Activated CD8-positive, alpha-beta T cell treated with anti-CD3 and anti-CD28 coated beads, Interleukin-2, amount 10 ng/mL, durations not matched to agents 7 days and 5 days (primary cell): ENCODE measurements around the gene MLEC. TPM values are rescaled to one million over a fixed set of nuclear protein-coding genes. Genes with fewer than 3 reads are reported as not detected.

Experiments used
- ATAC-seq: fragments of 150-1000 bp; cut with Tn5 transposase; one replicate; pipeline ENCODE4 v1.10.0; 2021; ENCODE audit warnings: moderate library complexity
- CTCF ChIA-PET: fragments of 350-600 bp; sonication (Branson Sonifier 250); formaldehyde crosslinking; loops from one replicate; lab custom pipeline; 2021; ENCODE audit warnings: antibody characterized with exemption; lab: Charles Lee
- POLR2A ChIA-PET: fragments of 350-600 bp; sonication (Branson Sonifier 250); formaldehyde crosslinking; loops from one replicate; lab custom pipeline; 2021; ENCODE audit warnings: antibody characterized with exemption; lab: Charles Lee
- DNase-seq: peaks from one replicate; pipeline ENCODE4 v3.0.0-alpha.2; 2020
- H3K27ac Mint-ChIP-seq: one replicate; pipeline ENCODE4 v1.8.0; 2021; ENCODE audit warnings: mild to moderate bottlenecking, mixed read lengths
- H3K27me3 Mint-ChIP-seq: one replicate; pipeline ENCODE4 v1.8.0; 2021; ENCODE audit warnings: low read depth, mixed read lengths
- H3K36me3 Mint-ChIP-seq: one replicate; pipeline ENCODE4 v1.8.0; 2021; ENCODE audit warnings: low read depth, mixed read lengths
- H3K4me1 Mint-ChIP-seq: one replicate; pipeline ENCODE4 v1.8.0; 2021; ENCODE audit warnings: low read depth, mixed read lengths
- H3K4me3 Mint-ChIP-seq: one replicate; pipeline ENCODE4 v1.8.0; 2021; ENCODE audit warnings: mild to moderate bottlenecking, mixed read lengths
- H3K9me3 Mint-ChIP-seq: one replicate; pipeline ENCODE4 v1.8.0; 2022; ENCODE audit warnings: mixed read lengths; ENCODE audit not compliant: insufficient read depth
- total RNA-seq, 2 experiments: library from RNA; stranded (reverse); gene quantifications; one replicate each; pipeline ENCODE4 v1.2.3, GENCODE V29; 2021

The MLEC gene
- total RNA-seq, 2 experiments from 2014 or later, result 95.0 to 102 TPM

DNA sequence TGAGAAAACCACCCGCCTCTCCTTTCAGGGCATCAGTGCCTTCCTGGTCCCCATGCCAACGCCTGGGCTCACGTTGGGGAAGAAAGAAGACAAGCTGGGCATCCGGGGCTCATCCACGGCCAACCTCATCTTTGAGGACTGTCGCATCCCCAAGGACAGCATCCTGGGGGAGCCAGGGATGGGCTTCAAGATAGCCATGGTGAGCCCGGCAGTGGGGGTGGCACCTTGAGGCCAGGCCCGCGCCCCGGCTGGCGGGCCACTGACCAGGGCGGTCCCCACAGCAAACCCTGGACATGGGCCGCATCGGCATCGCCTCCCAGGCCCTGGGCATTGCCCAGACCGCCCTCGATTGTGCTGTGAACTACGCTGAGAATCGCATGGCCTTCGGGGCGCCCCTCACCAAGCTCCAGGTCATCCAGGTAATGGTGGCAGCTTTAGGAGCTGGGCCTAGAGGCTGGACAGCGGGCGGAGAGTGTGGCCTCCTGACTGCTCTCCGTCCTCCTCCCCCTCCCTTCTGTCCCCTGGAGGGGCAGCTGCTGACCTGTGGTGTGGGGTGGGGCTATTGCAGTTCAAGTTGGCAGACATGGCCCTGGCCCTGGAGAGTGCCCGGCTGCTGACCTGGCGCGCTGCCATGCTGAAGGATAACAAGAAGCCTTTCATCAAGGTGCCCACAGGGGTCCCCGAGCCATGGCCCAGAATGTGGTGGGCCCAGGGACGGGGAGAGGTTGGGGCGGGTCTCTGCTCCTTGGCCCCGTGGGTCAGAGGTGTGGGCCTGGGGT lies 51.5 kb downstream of the MLEC start:
- ATAC-seq, result no peak

DNA sequence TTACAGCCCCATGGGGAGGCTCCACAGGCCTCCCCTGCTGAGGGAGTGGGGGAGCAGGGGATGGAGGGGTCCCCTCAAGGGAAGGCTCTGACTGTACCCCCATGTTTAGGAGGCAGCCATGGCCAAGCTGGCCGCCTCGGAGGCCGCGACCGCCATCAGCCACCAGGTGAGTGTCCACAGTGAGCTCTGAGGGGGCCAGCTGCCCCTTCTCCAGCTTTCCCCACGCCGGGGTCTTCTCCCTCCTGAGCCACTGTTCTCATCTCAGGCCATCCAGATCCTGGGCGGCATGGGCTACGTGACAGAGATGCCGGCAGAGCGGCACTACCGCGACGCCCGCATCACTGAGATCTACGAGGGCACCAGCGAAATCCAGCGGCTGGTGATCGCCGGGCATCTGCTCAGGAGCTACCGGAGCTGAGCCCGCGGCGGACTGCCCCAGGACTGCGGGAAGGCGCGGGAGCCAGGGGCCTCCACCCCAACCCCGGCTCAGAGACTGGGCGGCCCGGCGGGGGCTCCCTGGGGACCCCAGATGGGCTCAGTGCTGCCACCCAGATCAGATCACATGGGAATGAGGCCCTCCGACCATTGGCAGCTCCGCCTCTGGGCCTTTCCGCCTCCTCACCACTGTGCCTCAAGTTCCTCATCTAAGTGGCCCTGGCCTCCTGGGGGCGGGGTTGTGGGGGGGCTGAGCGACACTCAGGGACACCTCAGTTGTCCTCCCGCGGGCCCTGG lies 52.2 kb downstream of the MLEC start:
- Mint-ChIP-seq H3K9me3 (no peaks in the 10 kb centered on the region), H3K4me1 (no peaks in the 10 kb centered on the region), H3K27ac (no peak overlapping the region), H3K27me3 (no peaks in the 10 kb centered on the region), H3K36me3 (no peaks in the 10 kb centered on the region), H3K4me3 (no peak overlapping the region)
- DNase-seq (no peak), ATAC-seq (no peak)
- CTCF ChIA-PET, result no interaction called here
- POLR2A ChIA-PET, result interaction anchor here (0.6 kb wide), 1 partner anchor 1955 kb away, joined by 3 read pairs; no protein-coding TSS in a partner anchor

More for the DNA sequence above, 51.5 kb downstream of the MLEC start:
- H3K4me3 Mint-ChIP-seq, result no peak overlapping the region
- no peak for DNase-seq
- H3K27me3 Mint-ChIP-seq, result no peaks in the 10 kb centered on the region
- no peaks in the 10 kb centered on the region for H3K4me1 Mint-ChIP-seq
- no peak overlapping the region for H3K27ac Mint-ChIP-seq
- CTCF ChIA-PET, result no interaction called here
- no peaks in the 10 kb centered on the region for H3K36me3 Mint-ChIP-seq
- H3K9me3 Mint-ChIP-seq, result no peaks in the 10 kb centered on the region
- POLR2A ChIA-PET, result no interaction called here

DNA sequence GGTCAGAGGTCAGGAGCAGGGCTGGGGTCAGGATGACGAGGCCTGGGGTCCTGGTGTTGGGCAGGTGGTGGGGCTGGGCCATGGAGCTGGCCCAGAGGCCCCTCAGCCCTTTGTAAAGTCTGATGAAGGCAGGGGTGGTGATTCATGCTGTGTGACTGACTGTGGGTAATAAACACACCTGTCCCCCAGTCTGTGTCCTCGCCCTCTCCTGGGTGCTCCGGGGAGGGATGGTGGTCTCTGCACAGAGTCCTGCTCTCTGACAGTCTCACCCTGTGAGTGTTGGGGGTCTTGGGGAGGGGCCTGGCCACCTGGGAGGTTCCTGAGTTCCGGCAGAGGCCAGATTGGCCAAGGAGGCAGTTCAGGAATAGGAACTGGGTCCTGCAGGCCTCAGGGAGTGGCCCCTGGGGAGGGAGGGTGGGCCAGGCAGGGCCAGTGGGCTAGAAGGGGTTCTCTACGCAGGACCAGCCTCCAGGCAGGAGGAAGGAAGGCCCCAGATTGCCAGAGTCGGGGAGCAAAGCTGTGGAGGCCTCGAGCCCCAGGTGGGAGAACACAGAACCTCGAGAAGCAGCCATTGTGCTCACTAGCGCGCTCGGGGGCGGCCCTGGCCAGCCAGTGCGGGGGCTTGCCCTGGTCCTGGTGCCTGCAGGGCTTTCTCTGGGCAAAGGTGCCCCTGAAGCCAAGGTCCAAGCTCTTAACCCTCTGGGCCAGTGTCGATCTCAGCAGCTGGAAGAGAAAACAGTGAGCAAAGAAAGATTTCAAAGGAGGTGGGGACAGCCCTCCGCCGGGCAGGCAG lies 53.1 kb downstream of the MLEC start:
- ATAC-seq, result no peak
- no peak for DNase-seq
- Mint-ChIP-seq H3K36me3 (no peaks in the 10 kb centered on the region), H3K4me3 (no peak overlapping the region), H3K4me1 (no peaks in the 10 kb centered on the region), H3K9me3 (no peaks in the 10 kb centered on the region), H3K27me3 (no peaks in the 10 kb centered on the region), H3K27ac (no peak overlapping the region)
- ChIA-PET POLR2A (interaction anchor here (0.6 kb wide), 1 partner anchor 68 kb away, joined by 3 read pairs; no protein-coding TSS in a partner anchor), CTCF (interaction anchor here (1.1 kb wide), 1 partner anchor 17 kb away, joined by 3 read pairs; no protein-coding TSS in a partner anchor)

DNA sequence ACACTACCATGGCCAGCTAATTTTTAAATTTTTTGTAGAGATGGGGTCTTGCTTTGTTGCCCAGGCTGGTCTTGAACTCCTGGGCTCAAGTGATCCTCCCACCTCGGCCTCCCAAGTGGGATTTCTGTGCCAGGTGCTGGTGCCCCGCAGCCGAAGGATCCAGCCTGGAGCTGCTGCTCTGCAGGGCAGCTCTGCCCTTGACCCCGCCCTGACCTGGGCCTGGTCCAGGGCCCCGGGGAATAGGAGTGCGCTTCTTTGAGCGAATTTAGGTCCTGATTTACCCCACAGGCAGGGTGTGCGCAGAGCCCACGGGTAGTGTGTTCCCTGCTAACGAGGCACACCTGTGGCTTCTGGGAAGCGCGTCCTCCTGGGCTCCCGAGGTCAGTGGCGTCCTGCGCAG lies 53.9 kb downstream of the MLEC start:
- no peaks in the 10 kb centered on the region for H3K9me3 Mint-ChIP-seq
- H3K27me3 Mint-ChIP-seq, result no peaks in the 10 kb centered on the region

DNA sequence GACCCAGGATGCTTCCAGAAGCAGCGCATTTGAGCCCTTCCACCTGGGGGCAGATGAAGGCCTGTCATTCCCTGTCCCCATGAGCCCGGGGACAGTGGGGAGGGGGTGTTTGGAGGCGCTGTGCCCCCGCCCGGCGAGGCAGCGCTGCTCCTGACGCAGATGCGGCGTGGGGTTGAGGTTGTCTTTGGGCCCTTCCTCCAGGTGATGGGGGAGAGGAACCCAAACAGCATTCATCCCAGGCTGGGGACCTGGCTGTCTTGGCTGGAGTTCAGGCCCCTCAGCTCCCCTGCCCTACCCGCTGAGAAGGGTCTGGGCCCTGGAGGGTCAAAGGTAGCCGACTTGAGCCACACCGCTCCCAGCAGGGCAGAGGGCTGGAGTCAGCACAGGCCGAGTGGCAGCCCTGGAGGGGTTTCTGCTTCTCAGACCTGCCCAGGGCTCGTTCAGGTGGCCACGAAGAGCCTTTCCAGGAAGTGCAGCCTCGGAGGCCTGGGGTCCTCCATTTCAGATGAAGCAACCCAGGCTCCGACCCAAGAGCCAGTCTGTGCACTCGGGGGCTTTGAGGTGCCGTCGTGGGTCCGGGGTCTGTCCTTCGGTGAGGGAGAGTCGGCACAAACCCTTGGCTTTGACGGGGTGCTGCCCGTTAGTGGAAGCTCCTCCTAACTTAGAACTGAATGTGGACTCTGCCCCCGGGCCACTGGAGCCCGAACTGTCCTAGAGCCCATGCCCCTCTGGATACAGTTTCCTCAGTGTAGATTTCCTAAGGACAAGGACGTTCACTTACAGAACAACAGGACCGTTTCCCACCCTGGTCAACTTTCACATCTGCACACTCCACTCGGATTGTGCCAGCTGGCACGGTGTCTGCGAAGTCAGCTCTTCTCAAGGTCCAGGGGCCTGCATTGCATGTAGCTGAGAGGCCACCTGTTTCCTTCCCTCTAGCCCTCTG lies 54.8 kb downstream of the MLEC start:
- no peaks in the 10 kb centered on the region for H3K27me3 Mint-ChIP-seq
- CTCF ChIA-PET, result interaction anchor here (1.1 kb wide), 1 partner anchor 15 kb away, joined by 3 read pairs; no protein-coding TSS in a partner anchor
- POLR2A ChIA-PET, result no interaction called here
- DNase-seq (no peak), ATAC-seq (no peak)
- no peaks in the 10 kb centered on the region for H3K9me3 Mint-ChIP-seq
- H3K36me3 Mint-ChIP-seq, result no peaks in the 10 kb centered on the region
- no peak overlapping the region for H3K27ac Mint-ChIP-seq
- H3K4me1 Mint-ChIP-seq, result no peaks in the 10 kb centered on the region
- H3K4me3 Mint-ChIP-seq, result no peak overlapping the region

More for the DNA sequence above, 53.9 kb downstream of the MLEC start:
- Mint-ChIP-seq H3K4me3 (no peak overlapping the region), H3K4me1 (no peaks in the 10 kb centered on the region), H3K36me3 (no peaks in the 10 kb centered on the region), H3K27ac (no peak overlapping the region)
- ChIA-PET CTCF (interaction anchor here (1.1 kb wide), 1 partner anchor 16 kb away, joined by 3 read pairs; no protein-coding TSS in a partner anchor), POLR2A (interaction anchor here (0.6 kb wide), 1 partner anchor 69 kb away, joined by 3 read pairs; no protein-coding TSS in a partner anchor)
- DNase-seq (no peak), ATAC-seq (no peak)

DNA sequence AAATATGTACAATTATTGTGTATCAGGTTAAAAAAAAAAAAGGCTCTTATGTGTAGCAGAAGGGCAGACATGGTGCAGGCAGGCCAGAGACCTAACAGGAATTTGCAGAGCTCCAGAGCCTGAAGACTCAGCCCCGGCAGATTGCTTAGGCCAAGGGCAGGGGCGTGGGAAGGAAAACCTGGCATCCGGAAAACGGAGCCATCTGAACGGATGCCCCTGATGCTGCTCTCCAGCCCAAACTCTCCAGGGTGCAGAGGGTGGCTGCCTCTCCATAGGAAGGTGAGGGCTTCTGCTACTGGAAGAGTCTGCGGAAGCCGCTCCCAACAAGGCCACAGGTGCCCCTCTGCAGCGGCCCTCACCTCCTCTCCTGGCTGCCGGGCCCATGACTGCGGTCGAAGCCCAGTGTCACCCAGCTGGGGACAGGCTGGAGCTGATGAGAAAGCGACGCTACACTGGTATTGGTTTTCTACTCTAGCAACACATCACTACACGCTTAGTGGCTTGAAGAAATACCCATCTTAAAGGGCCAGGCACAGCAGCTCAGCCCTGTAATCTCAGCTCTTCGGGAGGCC lies 58.1 kb downstream of the MLEC start:
- no peaks in the 10 kb centered on the region for H3K4me1 Mint-ChIP-seq
- CTCF ChIA-PET, result interaction anchor here (1.0 kb wide), 1 partner anchor 227 kb away, joined by 3 read pairs; no protein-coding TSS in a partner anchor
- H3K27me3 Mint-ChIP-seq, result no peaks in the 10 kb centered on the region
- DNase-seq (no peak), ATAC-seq (no peak)
- H3K36me3 Mint-ChIP-seq, result no peaks in the 10 kb centered on the region
- POLR2A ChIA-PET, result no interaction called here
- no peak overlapping the region for H3K27ac Mint-ChIP-seq
- H3K9me3 Mint-ChIP-seq, result no peaks in the 10 kb centered on the region
- H3K4me3 Mint-ChIP-seq, result no peak overlapping the region

DNA sequence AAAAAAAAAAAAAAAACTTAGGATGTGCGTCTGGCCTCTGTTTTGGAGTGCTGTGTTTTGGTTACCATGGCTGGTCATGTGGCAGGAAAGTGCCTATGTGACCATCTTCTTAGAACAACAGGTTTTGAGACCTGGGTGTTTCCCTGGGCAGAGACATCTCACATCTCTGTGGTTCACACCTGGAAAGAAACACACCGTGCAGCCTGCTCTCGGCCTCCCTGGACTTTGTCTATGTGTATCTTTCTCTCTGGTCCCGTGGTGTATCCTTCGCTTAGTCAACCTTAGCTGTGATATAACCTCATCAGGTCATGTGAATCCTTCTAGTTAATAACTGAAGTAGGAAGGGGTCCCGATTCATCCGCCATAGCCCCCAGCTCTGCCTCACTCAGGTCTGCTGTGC lies 61.3 kb downstream of the MLEC start:
- no peak for DNase-seq
- ChIA-PET POLR2A (no interaction called here), CTCF (no interaction called here)
- Mint-ChIP-seq H3K9me3 (no peaks in the 10 kb centered on the region), H3K4me1 (no peaks in the 10 kb centered on the region), H3K4me3 (no peak overlapping the region), H3K27me3 (peaks cover 7% of the 10 kb centered on the region), H3K27ac (no peak overlapping the region), H3K36me3 (no peaks in the 10 kb centered on the region)
- ATAC-seq, result no peak

DNA sequence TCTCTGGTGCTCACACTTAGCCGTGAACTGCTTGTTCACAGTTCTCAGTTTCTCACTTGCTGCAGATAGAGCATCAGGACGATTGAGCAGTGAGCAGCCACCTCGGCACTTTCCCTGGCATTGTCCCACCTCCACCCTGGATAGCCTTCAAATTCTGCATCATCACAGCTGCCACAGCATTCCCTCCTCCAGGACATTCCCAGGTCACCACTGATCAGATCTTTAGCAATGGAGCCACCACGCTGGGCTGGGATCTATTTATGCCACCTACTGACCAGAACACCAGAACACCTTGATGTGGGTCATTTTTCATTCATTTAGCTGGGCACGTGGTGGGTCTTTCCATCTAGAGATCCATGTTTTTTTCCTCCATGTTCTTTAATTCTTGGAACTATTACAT lies 62.3 kb downstream of the MLEC start:
- POLR2A ChIA-PET, result interaction anchor here (0.7 kb wide), 1 partner anchor 231 kb away, joined by 3 read pairs; no protein-coding TSS in a partner anchor
- H3K27ac Mint-ChIP-seq, result no peak overlapping the region
- DNase-seq (no peak), ATAC-seq (no peak)
- no peaks in the 10 kb centered on the region for H3K9me3 Mint-ChIP-seq
- no peaks in the 10 kb centered on the region for H3K36me3 Mint-ChIP-seq
- H3K27me3 Mint-ChIP-seq, result peaks cover 8% of the 10 kb centered on the region
- H3K4me3 Mint-ChIP-seq, result no peak overlapping the region
- CTCF ChIA-PET, result interaction anchor here (0.9 to 2.6 kb wide), 2 partner anchors 80 to 223 kb away, joined by 3 to 17 read pairs; no protein-coding TSS in a partner anchor
- no peaks in the 10 kb centered on the region for H3K4me1 Mint-ChIP-seq

DNA sequence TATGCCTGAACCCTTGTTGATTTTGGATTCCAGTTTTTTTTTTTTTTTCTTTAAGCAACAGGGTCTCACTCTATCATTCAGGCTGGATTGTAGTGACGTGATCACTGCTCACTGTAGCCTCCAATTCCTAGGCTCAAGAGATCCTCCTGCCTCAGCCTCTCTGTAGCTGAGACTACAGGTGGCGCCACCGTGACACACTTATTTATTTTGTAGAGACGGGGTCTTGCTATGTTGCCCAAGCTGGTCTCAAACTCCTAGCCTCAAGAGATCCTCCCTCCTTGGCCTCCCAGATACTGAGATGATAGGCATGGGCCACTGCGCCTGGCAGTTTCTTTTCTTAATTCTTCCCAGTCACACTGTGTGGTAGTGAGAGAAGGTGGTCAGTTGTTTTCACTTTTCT lies 63.9 kb downstream of the MLEC start:
- Mint-ChIP-seq H3K36me3 (no peaks in the 10 kb centered on the region), H3K9me3 (peaks cover 4% of the 10 kb centered on the region), H3K4me1 (no peaks in the 10 kb centered on the region), H3K4me3 (no peak overlapping the region), H3K27me3 (peaks cover 8% of the 10 kb centered on the region), H3K27ac (no peak overlapping the region)
- ATAC-seq (no peak), DNase-seq (no peak)
- ChIA-PET POLR2A (no interaction called here), CTCF (interaction anchor here (1.4 to 2.6 kb wide), 3 partner anchors 135 to 222 kb away, joined by 3 to 17 read pairs (median 5); partner anchors contain the start of gene POP5)

DNA sequence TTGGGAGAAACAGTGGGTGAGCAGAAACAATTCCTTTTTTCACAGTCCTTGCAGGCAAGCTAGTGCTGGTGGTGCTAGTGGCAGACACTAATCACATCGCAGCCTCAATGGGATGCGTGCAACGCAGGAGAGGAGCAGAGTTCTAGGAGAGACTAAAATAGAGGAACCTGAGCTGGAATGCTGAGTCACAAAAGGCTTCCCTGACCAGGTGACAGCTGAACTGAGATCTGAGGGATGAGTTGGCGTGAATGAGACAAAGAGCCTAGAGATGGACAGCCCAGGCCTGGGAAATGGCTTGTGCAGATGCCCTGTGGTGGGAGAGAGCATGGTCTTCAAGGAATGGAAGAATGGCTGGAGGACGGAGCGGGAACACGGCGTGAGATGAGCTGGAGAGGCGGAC lies 64.4 kb downstream of the MLEC start:
- no peak for DNase-seq
- peaks cover 4% of the 10 kb centered on the region for H3K9me3 Mint-ChIP-seq
- H3K4me1 Mint-ChIP-seq, result no peaks in the 10 kb centered on the region
- H3K36me3 Mint-ChIP-seq, result no peaks in the 10 kb centered on the region
- ChIA-PET POLR2A (no interaction called here), CTCF (interaction anchor here (0.7 to 2.6 kb wide), 6 partner anchors 12 to 221 kb away, joined by 3 to 17 read pairs (median 3); partner anchors contain the start of gene POP5)
- no peak overlapping the region for H3K4me3 Mint-ChIP-seq
- ATAC-seq, result no peak
- peaks cover 8% of the 10 kb centered on the region for H3K27me3 Mint-ChIP-seq
- H3K27ac Mint-ChIP-seq, result no peak overlapping the region
